ENCODE data around the gene SIM1. TPM values are rescaled to one million over a fixed set of nuclear protein-coding genes. Genes with fewer than 3 reads are reported as not detected.

SIM1 gene
- total RNA-seq, 1 experiment from 2014 or later = 0.17 TPM

- Histone ChIP-seq H3K4me3 (ENCODE audit: low read depth, low read length, poor library complexity, severe bottlenecking) (peak overlapping the region; percentile 49), H3K9me3 (ENCODE audit: low read depth, low read length, poor library complexity, severe bottlenecking) (no peaks in the 10 kb centered on the region), H3K27ac (ENCODE audit: low read depth, low read length, poor library complexity, severe bottlenecking) (no peak overlapping the region), H3K36me3 (ENCODE audit: insufficient read depth, low read length, poor library complexity, severe bottlenecking) (no peaks in the 10 kb centered on the region), H3K27me3 (replicated peaks; ENCODE audit: insufficient read depth, low read depth, low read length, poor library complexity) (peaks cover 30% of the 10 kb centered on the region), H3K4me1 (ENCODE audit: insufficient read depth, low read length, poor library complexity, severe bottlenecking) (peaks cover 4% of the 10 kb centered on the region)
- ChIA-PET POLR2A (ENCODE audit: low non-redundant PET) (interaction anchor here (0.6 kb wide), 1 partner anchor 380 kb away, joined by 3 read pairs; no protein-coding TSS in a partner anchor), CTCF (interaction anchor here (0.7 kb wide), 2 partner anchors 127 to 137 kb away, joined by 4 to 7 read pairs; no protein-coding TSS in a partner anchor)
- TF ChIP-seq CTCF (conservative IDR thresholded peaks at IDR 0.05; ENCODE audit: low read depth, low read length) = no peak
- no peak for TF ChIP-seq EZH2 (IDR thresholded peaks at IDR 0.05; ENCODE audit: borderline replicate concordance, low read depth, low read length, poor library complexity, severe bottlenecking)
- DNase-seq (ENCODE audit: low spot score) = no peak
- intact Hi-C loops (cut with micrococcal nuclease; ENCODE audit: unreplicated experiment) = no loop called here
- BruUV-seq (replicated peaks) = no TSS peak
Observed at GRCh38 chr6:100461917-100462705, 2.6 kb downstream of the SIM1 start.

GRCh38 chr6:100461278-100461916 is 3.3 kb downstream of the SIM1 start:
- Histone ChIP-seq H3K9me3 (ENCODE audit: low read depth, low read length, poor library complexity, severe bottlenecking) (no peaks in the 10 kb centered on the region), H3K4me3 (ENCODE audit: low read depth, low read length, poor library complexity, severe bottlenecking) (peak overlapping the region; percentile 49), H3K27me3 (replicated peaks; ENCODE audit: insufficient read depth, low read depth, low read length, poor library complexity) (peaks cover 30% of the 10 kb centered on the region), H3K27ac (ENCODE audit: low read depth, low read length, poor library complexity, severe bottlenecking) (no peak overlapping the region), H3K4me1 (ENCODE audit: insufficient read depth, low read length, poor library complexity, severe bottlenecking) (peaks cover 4% of the 10 kb centered on the region), H3K36me3 (ENCODE audit: insufficient read depth, low read length, poor library complexity, severe bottlenecking) (no peaks in the 10 kb centered on the region)
- intact Hi-C loops (cut with micrococcal nuclease; ENCODE audit: unreplicated experiment) = no loop called here
- TF ChIP-seq CTCF (conservative IDR thresholded peaks at IDR 0.05; ENCODE audit: low read depth, low read length) (no peak), EZH2 (IDR thresholded peaks at IDR 0.05; ENCODE audit: borderline replicate concordance, low read depth, low read length, poor library complexity, severe bottlenecking) (no peak)
- BruUV-seq (replicated peaks) = no TSS peak
- ChIA-PET POLR2A (ENCODE audit: low non-redundant PET) (no interaction called here), CTCF (interaction anchor here (0.6 to 0.7 kb wide), 3 partner anchors 127 to 337 kb away, joined by 4 to 9 read pairs (median 7); no protein-coding TSS in a partner anchor)
- DNase-seq (ENCODE audit: low spot score) = peak; percentile 59

GRCh38 chr6:100460650-100461204 is 4.0 kb downstream of the SIM1 start:
- ChIA-PET POLR2A (ENCODE audit: low non-redundant PET) (no interaction called here), CTCF (interaction anchor here (0.6 kb wide), 1 partner anchor 336 kb away, joined by 9 read pairs; no protein-coding TSS in a partner anchor)
- BruUV-seq (replicated peaks) = no TSS peak
- peaks cover 4% of the 10 kb centered on the region for H3K4me1 ChIP-seq (ENCODE audit: insufficient read depth, low read length, poor library complexity, severe bottlenecking)
- no peaks in the 10 kb centered on the region for H3K9me3 ChIP-seq (ENCODE audit: low read depth, low read length, poor library complexity, severe bottlenecking)
- intact Hi-C loops (cut with micrococcal nuclease; ENCODE audit: unreplicated experiment) = no loop called here
- TF ChIP-seq EZH2 (IDR thresholded peaks at IDR 0.05; ENCODE audit: borderline replicate concordance, low read depth, low read length, poor library complexity, severe bottlenecking) = no peak
- peak; percentile 77 for TF ChIP-seq CTCF (conservative IDR thresholded peaks at IDR 0.05; ENCODE audit: low read depth, low read length)
- peak overlapping the region; percentile 49 for H3K4me3 ChIP-seq (ENCODE audit: low read depth, low read length, poor library complexity, severe bottlenecking)
- H3K36me3 ChIP-seq (ENCODE audit: insufficient read depth, low read length, poor library complexity, severe bottlenecking) = no peaks in the 10 kb centered on the region
- H3K27me3 ChIP-seq (replicated peaks; ENCODE audit: insufficient read depth, low read depth, low read length, poor library complexity) = peaks cover 24% of the 10 kb centered on the region
- H3K27ac ChIP-seq (ENCODE audit: low read depth, low read length, poor library complexity, severe bottlenecking) = no peak overlapping the region
- DNase-seq (ENCODE audit: low spot score) = peak; percentile 41

Measured in A673 (cell line).